ENCODE measurements around the gene BOLA3. TPM values are rescaled to one million over a fixed set of nuclear protein-coding genes. Genes with fewer than 3 reads are reported as not detected.

The BOLA3 gene
- total RNA-seq, 1 donor from 2014 or later: 29.3 TPM

DNA sequence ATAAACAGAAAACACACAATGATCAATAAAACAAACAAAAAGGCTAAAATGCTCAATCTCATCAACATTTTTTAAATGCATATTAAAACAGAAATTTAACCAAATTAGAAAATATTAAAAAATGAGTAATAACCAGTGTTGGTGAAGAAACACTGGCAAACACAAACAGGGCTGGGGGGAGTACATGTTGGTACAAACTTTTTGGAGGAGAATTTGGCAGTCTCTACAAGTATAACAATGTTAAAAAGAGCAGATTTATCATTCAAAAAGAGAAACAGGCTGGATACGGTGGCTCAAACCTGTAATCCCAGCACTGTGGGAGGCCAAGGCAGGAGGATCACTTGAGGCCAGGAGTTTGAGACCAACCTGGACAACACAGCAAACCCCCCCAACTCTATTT lies 17.0 kb upstream of the BOLA3 start:
- no peak overlapping the region for H3K27ac Mint-ChIP-seq (ENCODE audit: unreplicated experiment)
- H3K36me3 Mint-ChIP-seq (ENCODE audit: low read depth): peaks cover 27% of the 10 kb centered on the region
- H3K27me3 Mint-ChIP-seq (ENCODE audit: low read depth): no peaks in the 10 kb centered on the region
- TF ChIP-seq, protein P1, sequence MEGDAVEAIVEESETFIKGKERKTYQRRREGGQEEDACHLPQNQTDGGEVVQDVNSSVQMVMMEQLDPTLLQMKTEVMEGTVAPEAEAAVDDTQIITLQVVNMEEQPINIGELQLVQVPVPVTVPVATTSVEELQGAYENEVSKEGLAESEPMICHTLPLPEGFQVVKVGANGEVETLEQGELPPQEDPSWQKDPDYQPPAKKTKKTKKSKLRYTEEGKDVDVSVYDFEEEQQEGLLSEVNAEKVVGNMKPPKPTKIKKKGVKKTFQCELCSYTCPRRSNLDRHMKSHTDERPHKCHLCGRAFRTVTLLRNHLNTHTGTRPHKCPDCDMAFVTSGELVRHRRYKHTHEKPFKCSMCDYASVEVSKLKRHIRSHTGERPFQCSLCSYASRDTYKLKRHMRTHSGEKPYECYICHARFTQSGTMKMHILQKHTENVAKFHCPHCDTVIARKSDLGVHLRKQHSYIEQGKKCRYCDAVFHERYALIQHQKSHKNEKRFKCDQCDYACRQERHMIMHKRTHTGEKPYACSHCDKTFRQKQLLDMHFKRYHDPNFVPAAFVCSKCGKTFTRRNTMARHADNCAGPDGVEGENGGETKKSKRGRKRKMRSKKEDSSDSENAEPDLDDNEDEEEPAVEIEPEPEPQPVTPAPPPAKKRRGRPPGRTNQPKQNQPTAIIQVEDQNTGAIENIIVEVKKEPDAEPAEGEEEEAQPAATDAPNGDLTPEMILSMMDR (conservative IDR thresholded peaks at IDR 0.05): no peak
- H3K9me3 Mint-ChIP-seq: peaks cover 2% of the 10 kb centered on the region
- H3K4me3 Mint-ChIP-seq: no peak overlapping the region
- H3K4me1 Mint-ChIP-seq: no peaks in the 10 kb centered on the region
- DNase-seq (ENCODE audit: low read depth, low spot score): no peak

DNA sequence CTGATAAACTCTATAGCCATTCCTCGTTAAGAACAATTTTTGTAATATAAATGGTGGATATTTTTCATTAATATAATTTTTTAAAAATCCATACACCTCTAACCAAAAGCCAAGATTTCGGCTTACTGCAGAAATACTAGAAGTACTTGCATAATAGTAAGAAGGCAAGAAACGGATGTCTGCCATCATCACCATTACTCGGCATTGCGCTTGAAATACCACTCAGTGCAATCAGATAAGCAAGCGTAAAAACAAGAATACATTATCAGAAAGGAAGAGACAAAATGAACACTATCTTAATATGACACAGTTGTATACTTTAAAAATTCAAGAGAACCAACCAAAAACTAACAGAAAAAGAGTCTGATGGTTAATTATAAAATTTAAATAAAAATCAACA lies 15.2 kb upstream of the BOLA3 start:
- DNase-seq (ENCODE audit: low read depth, low spot score): no peak
- TF ChIP-seq, protein P1 (conservative IDR thresholded peaks at IDR 0.05): no peak
- no peaks in the 10 kb centered on the region for H3K4me1 Mint-ChIP-seq
- peaks cover 2% of the 10 kb centered on the region for H3K9me3 Mint-ChIP-seq
- no peaks in the 10 kb centered on the region for H3K27me3 Mint-ChIP-seq (ENCODE audit: low read depth)
- H3K36me3 Mint-ChIP-seq (ENCODE audit: low read depth): peaks cover 25% of the 10 kb centered on the region
- no peak overlapping the region for H3K4me3 Mint-ChIP-seq
- H3K27ac Mint-ChIP-seq (ENCODE audit: unreplicated experiment): no peak overlapping the region

DNA sequence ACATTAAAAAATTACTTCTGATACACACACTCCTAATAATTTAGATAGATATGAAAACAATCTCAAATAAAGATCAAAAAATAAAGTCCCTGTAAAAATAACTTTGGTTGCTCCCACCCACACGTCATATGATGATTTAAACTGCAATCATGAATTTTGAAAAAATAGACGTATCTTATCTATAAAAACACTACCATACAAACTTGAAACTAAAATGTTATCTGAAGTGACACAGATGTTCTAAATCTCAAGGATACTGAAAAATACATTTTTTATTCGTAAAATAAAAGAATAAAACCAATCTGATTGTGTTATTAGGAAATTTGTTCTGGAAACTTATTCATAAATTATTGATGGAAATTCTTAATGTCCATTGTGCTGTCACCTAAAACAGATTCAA lies 8.1 kb upstream of the BOLA3 start:
- H3K4me3 Mint-ChIP-seq: no peak overlapping the region
- no peaks in the 10 kb centered on the region for H3K4me1 Mint-ChIP-seq
- H3K9me3 Mint-ChIP-seq: no peaks in the 10 kb centered on the region
- H3K36me3 Mint-ChIP-seq (ENCODE audit: low read depth): peaks cover 3% of the 10 kb centered on the region
- H3K27me3 Mint-ChIP-seq (ENCODE audit: low read depth): no peaks in the 10 kb centered on the region
- H3K27ac Mint-ChIP-seq (ENCODE audit: unreplicated experiment): no peak overlapping the region
- DNase-seq (ENCODE audit: low read depth, low spot score): no peak
- TF ChIP-seq, protein P1 (conservative IDR thresholded peaks at IDR 0.05): no peak

DNA sequence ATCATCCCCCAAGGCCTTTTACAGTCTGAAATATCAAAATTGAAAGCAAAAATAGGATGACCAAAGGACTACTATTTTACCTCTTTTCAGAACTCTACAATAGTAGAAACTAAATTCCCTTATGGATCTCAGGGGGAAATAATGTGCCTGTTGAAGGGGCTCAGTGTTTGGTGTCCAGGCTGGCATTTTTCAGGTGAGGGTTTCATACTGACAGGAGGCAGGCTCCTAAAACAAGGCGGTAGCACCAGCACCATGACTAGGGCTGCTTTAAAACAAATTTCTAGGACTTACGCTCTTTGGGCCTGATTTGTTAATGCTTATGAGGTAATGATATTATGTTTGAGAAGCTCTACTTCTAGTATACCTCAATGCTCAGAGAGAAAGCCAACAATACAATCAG lies 5.2 kb upstream of the BOLA3 start:
- Mint-ChIP-seq H3K27ac (ENCODE audit: unreplicated experiment) (no peak overlapping the region), H3K27me3 (ENCODE audit: low read depth) (no peaks in the 10 kb centered on the region), H3K36me3 (ENCODE audit: low read depth) (no peaks in the 10 kb centered on the region), H3K9me3 (no peaks in the 10 kb centered on the region), H3K4me1 (no peaks in the 10 kb centered on the region), H3K4me3 (no peak overlapping the region)
- DNase-seq (ENCODE audit: low read depth, low spot score): no peak
- TF ChIP-seq, protein P1 (conservative IDR thresholded peaks at IDR 0.05): no peak

DNA sequence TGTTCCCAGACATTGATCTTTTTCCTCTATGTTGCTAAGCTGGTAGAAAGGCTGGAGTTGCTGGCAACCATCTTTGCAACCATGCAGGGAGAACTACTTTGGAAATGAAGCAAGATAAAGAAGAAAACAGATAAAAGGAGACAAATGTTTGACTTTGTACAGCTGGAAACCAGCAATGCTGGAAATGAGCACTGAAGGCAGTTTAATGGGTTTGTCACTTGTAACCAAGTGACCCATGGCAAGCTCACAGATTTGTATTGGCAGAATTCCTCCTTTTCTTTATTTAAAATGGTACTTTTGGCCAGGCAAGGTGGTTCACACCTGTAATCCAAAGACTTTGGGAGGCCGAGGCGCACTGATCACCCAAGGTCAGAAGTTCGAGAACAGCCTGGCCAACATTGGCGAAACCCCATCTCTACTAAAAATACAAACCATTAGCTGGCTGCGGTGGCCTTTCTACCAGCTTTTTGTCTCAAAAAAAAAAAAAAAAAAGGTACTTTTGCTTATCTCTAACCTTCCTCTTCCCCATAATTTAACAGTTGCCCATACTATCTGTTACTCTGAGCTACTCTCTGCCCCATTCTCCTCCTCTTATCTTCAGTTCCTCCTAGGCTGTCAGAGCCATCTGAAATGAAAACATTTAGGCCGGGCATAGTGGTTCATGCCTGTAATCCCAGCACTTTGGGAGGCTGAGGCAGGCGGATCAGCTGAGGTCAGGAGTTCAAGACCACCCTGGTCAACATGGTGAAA lies 2.0 kb upstream of the BOLA3 start:
- H3K36me3 Mint-ChIP-seq (ENCODE audit: low read depth): no peaks in the 10 kb centered on the region
- TF ChIP-seq, protein P1 (conservative IDR thresholded peaks at IDR 0.05): no peak
- no peaks in the 10 kb centered on the region for H3K27me3 Mint-ChIP-seq (ENCODE audit: low read depth)
- DNase-seq (ENCODE audit: low read depth, low spot score): no peak
- H3K4me3 Mint-ChIP-seq: peak overlapping the region; percentile 72
- H3K4me1 Mint-ChIP-seq: no peaks in the 10 kb centered on the region
- H3K27ac Mint-ChIP-seq (ENCODE audit: unreplicated experiment): no peak overlapping the region
- H3K9me3 Mint-ChIP-seq: no peaks in the 10 kb centered on the region
